Caki2 (cell line): ENCODE measurements around the gene KIF2C. TPM values are rescaled to one million over a fixed set of nuclear protein-coding genes. Genes with fewer than 3 reads are reported as not detected.
A peak's percentile ranks its signal among the peaks of the same experiment; 100 is the strongest.
"Not testable (repeated sequence)": the region's sequence is repeated elsewhere in the genome, so short reads cannot be mapped to it uniquely, and the experiment has no call there.

Experiments
- DNase-seq: peaks from one replicate; pipeline ENCODE4 v3.0.0-alpha.2; 2015; ENCODE audit warnings: low read depth
- in situ Hi-C: cut with HindIII; loops from 2 replicates; pipeline ENCODE4 v1.10.0; 2016; ENCODE audit warnings: low sequenced_read_pairs, low pct_unique_long_range_greater_than_20kb, mixed read lengths
- total RNA-seq: library from RNA; depleted of rRNA; stranded (reverse); fragments of >200 nt; shearing (Covaris generic); gene quantifications from 2 replicates; pipeline ENCODE4 v1.2.3, GENCODE V29; 2014; ENCODE audit warnings: low replicate concordance

Gene KIF2C
- total RNA-seq, 1 experiment from 2014 or later = 49.9 TPM

GRCh38 chr1:44785501-44786137 lies 46.0 kb downstream of the KIF2C start:
- DNase-seq = no peak
- in situ Hi-C loops = no loop called here

GRCh38 chr1:44786138-44786840 lies 46.7 kb downstream of the KIF2C start:
- DNase-seq = no peak
- in situ Hi-C loops = no loop called here

GRCh38 chr1:44786841-44787426 lies 47.3 kb downstream of the KIF2C start:
- in situ Hi-C loops = no loop called here

GRCh38 chr1:44787506-44787905 lies 47.9 kb downstream of the KIF2C start:
- no peak for DNase-seq
- in situ Hi-C loops = no loop called here

More at GRCh38 chr1:44786841-44787426, 47.3 kb downstream of the KIF2C start:
- no peak for DNase-seq

GRCh38 chr1:44788120-44788860 lies 48.7 kb downstream of the KIF2C start, which contains the start of gene BEST4:
Gene BEST4, minus strand, starts transcription at chr1:44788170. Its CDS starts 465 bp downstream, at chr1:44787705.
- in situ Hi-C loops = no loop called here
- no peak for DNase-seq

- in situ Hi-C loops = no loop called here
- DNase-seq = no peak
Measured at GRCh38 chr1:44790968-44791801, 51.5 kb downstream of the KIF2C start.

- no peak for DNase-seq
- in situ Hi-C loops = no loop called here
Measured at GRCh38 chr1:44792736-44793502, 53.3 kb downstream of the KIF2C start.

- in situ Hi-C loops, DNase-seq: not testable (repeated sequence)
Measured at GRCh38 chr1:44797886-44798285, 58.2 kb downstream of the KIF2C start.

- in situ Hi-C loops = no loop called here
- no peak for DNase-seq
Measured at GRCh38 chr1:44798481-44799365, 59.1 kb downstream of the KIF2C start.

GRCh38 chr1:44799770-44800584 lies 60.3 kb downstream of the KIF2C start, which contains the start of gene PLK3:
Gene PLK3, plus strand, starts transcription at chr1:44800377. Its CDS starts 87 bp downstream, at chr1:44800464.
- in situ Hi-C loops = no loop called here
- DNase-seq = peak; percentile 98

GRCh38 chr1:44801491-44802305 lies 62.1 kb downstream of the KIF2C start:
- DNase-seq = no peak
- in situ Hi-C loops = no loop called here

GRCh38 chr1:44802306-44803061 lies 62.8 kb downstream of the KIF2C start:
- DNase-seq = no peak
- in situ Hi-C loops = no loop called here

- in situ Hi-C loops = no loop called here
- no peak for DNase-seq
Measured at GRCh38 chr1:44803062-44803311, 63.4 kb downstream of the KIF2C start.

GRCh38 chr1:44803312-44804095 lies 63.9 kb downstream of the KIF2C start:
- no peak for DNase-seq
- in situ Hi-C loops = no loop called here
